Endothelial cell of umbilical vein (primary cell): ENCODE measurements around the gene IPO11. TPM values are rescaled to one million over a fixed set of nuclear protein-coding genes. Genes with fewer than 3 reads are reported as not detected.

Experiments used
- BruUV-seq: library from RNA; stranded (reverse); fragments of 400-500 nt; replicated peaks from 2 replicates; lab custom pipeline; 2021; lab: Mats Ljungman, UMichigan
- CTCF ChIA-PET: fragments of 300-600, 350-600 bp; sonication (Branson Sonifier 250); formaldehyde crosslinking; loops from one replicate; lab custom pipeline; 2021; ENCODE audit warnings: antibody characterized with exemption, inconsistent platforms; lab: Charles Lee
- POLR2A ChIA-PET: fragments of 300-600, 350-600 bp; sonication (Branson Sonifier 250); formaldehyde crosslinking; loops from one replicate; lab custom pipeline; 2021; ENCODE audit warnings: antibody characterized with exemption, inconsistent platforms; lab: Charles Lee
- DNase-seq: peaks from one replicate; pipeline ENCODE4 v3.0.0-alpha.2; 2011; ENCODE audit warnings: low read depth, low spot score
- FAIRE-seq: peaks from 2 replicates; lab custom pipeline; 2011; peaks lifted over from hg19 to GRCh38; lab: Jason Lieb, UNC
- H2AFZ ChIP-seq: 2 replicates; pipeline ENCODE4 v1.6.0; 2012; ENCODE audit warnings: low read depth, low read length, control low read depth, inconsistent platforms
- H3K27ac ChIP-seq: 2 replicates; pipeline ENCODE4 v1.5.1; 2011; ENCODE audit warnings: low read depth, mild to moderate bottlenecking, control low read depth, low read length, moderate library complexity; ENCODE audit not compliant: insufficient read depth
- H3K27me3 ChIP-seq, 2 experiments: 2 replicates each; pipeline versions ENCODE4 v1.6.0 to v1.6.1; 2011; ENCODE audit warnings: low read length in 2 of 2, mixed read lengths in 1 of 2; ENCODE audit not compliant: control insufficient read depth in 2 of 2, insufficient read depth in 2 of 2
- H3K36me3 ChIP-seq, 2 experiments: 2 replicates in 1 of 2; 3 replicates in 1 of 2; pipeline ENCODE4 v1.5.1; 2011; ENCODE audit warnings: low read length in 2 of 2, mild to moderate bottlenecking in 1 of 2, moderate library complexity in 1 of 2; ENCODE audit not compliant: control insufficient read depth in 2 of 2, insufficient read depth in 2 of 2; ENCODE audit errors: extremely low read depth in 1 of 2
- H3K4me1 ChIP-seq: 3 replicates; pipeline ENCODE4 v1.5.1; 2011; ENCODE audit warnings: mild to moderate bottlenecking, low read length; ENCODE audit not compliant: control insufficient read depth, insufficient read depth; ENCODE audit errors: extremely low read depth
- H3K4me2 ChIP-seq: 2 replicates; pipeline ENCODE4 v1.6.1; 2011; ENCODE audit warnings: low read length, control low read depth, mixed read lengths; ENCODE audit not compliant: insufficient read depth
- H3K4me3 ChIP-seq, 3 experiments: fragments of 200-600 bp in 1 of 3; sonication (generic), shearing (Covaris generic) in 1 of 3; replicated peaks in 1 of 3; 2 replicates each; pipeline ENCODE4 v1.5.1; 2011 to 2016; ENCODE audit warnings: control low read depth in 3 of 3, low read length in 3 of 3, mild to moderate bottlenecking in 2 of 3, inconsistent platforms in 1 of 3, low read depth in 1 of 3, moderate library complexity in 1 of 3; ENCODE audit not compliant: insufficient read depth in 1 of 3
- H3K79me2 ChIP-seq: 2 replicates; pipeline ENCODE4 v1.6.0; 2012; ENCODE audit warnings: low read length, inconsistent platforms; ENCODE audit not compliant: control insufficient read depth, insufficient read depth
- H3K9ac ChIP-seq: replicated peaks from 2 replicates; pipeline ENCODE3; 2011; ENCODE audit warnings: low read length, control low read depth; ENCODE audit not compliant: insufficient read depth; ENCODE audit errors: extremely low read depth
- H3K9me1 ChIP-seq: replicated peaks from 3 replicates; pipeline ENCODE4 v1.6.0; 2011; ENCODE audit warnings: mild to moderate bottlenecking, low read length; ENCODE audit not compliant: control insufficient read depth, insufficient read depth; ENCODE audit errors: extremely low read depth
- H3K9me3 ChIP-seq: replicated peaks from 2 replicates; pipeline ENCODE4 v1.5.1; 2012; ENCODE audit warnings: low read length, inconsistent platforms; ENCODE audit not compliant: control insufficient read depth, insufficient read depth
- H4K20me1 ChIP-seq: replicated peaks from 2 replicates; pipeline ENCODE3; 2011; ENCODE audit warnings: mild to moderate bottlenecking, low read length; ENCODE audit not compliant: control insufficient read depth, insufficient read depth; ENCODE audit errors: extremely low read depth
- CTCF ChIP-seq, 2 donors: IDR thresholded peaks; 1 replicate in 1 of 2; 2 replicates in 1 of 2; pipeline ENCODE4 v1.5.1; 2011; ENCODE audit warnings: low read length in 2 of 2, mild to moderate bottlenecking in 2 of 2, moderate library complexity in 2 of 2, control low read depth in 1 of 2, inconsistent platforms in 1 of 2, low read depth in 1 of 2; ENCODE audit not compliant: insufficient read depth in 1 of 2; ENCODE audit errors: extremely low read depth in 1 of 2
- EZH2 ChIP-seq: IDR thresholded peaks from 2 replicates; pipeline ENCODE4 v1.6.1; 2012; ENCODE audit warnings: borderline replicate concordance, low read depth, mild to moderate bottlenecking, moderate library complexity, low read length, inconsistent platforms; ENCODE audit not compliant: severe bottlenecking
- FOS ChIP-seq: IDR thresholded peaks from 2 replicates; pipeline ENCODE4 v1.6.1; 2011; ENCODE audit warnings: mild to moderate bottlenecking, low read length, moderate library complexity, borderline replicate concordance; ENCODE audit not compliant: insufficient read depth
- GATA2 ChIP-seq: IDR thresholded peaks from 2 replicates; pipeline ENCODE4 v1.7.0; 2011; ENCODE audit warnings: low read depth, mild to moderate bottlenecking, moderate library complexity, mixed read lengths, low read length; ENCODE audit not compliant: insufficient read length, insufficient read depth
- JUN ChIP-seq: IDR thresholded peaks from 2 replicates; pipeline ENCODE4 v1.6.1; 2011; ENCODE audit warnings: borderline replicate concordance, low read depth; ENCODE audit not compliant: insufficient read length, insufficient read depth
- MAX ChIP-seq: IDR thresholded peaks from 2 replicates; pipeline ENCODE4 v1.6.1; 2011; ENCODE audit not compliant: insufficient read depth, insufficient read length
- MYC ChIP-seq: IDR thresholded peaks from one replicate; pipeline ENCODE4 v1.6.1; 2011; ENCODE audit warnings: mild to moderate bottlenecking, low read depth, low read length
- POLR2A ChIP-seq: IDR thresholded peaks from 2 replicates; pipeline ENCODE4 v1.6.1; 2012; ENCODE audit warnings: low read depth, mild to moderate bottlenecking, control low read depth, low read length
- POLR2AphosphoS5 ChIP-seq: IDR thresholded peaks from 2 replicates; pipeline ENCODE4 v1.6.1; 2012; ENCODE audit warnings: low read depth, mild to moderate bottlenecking, control low read depth, low read length, moderate library complexity; ENCODE audit not compliant: insufficient read depth
- dilution Hi-C: fragments of 300-500 bp; cut with MboI; formaldehyde crosslinking; loops from one replicate; pipeline ENCODE4 v1.15.0; 2019; ENCODE audit warnings: low sequenced_read_pairs; ENCODE audit not compliant: extremely low pct_ligation_motif_present
- intact Hi-C: fragments of 100-400 bp; cut with micrococcal nuclease; formaldehyde crosslinking; loops from one replicate; pipeline ENCODE4 v1.10.0; 2022
- polyA plus RNA-seq, 4 experiments: library from polyadenylated mRNA; depleted of rRNA in 3 of 4; stranded (reverse) in 3 of 4; unstranded in 1 of 4; fragments of >200 nt; gene quantifications; 2 replicates each; pipeline versions ENCODE4 v1.2.1 to v1.2.3, GENCODE V29; 2011 to 2012; ENCODE audit warnings: missing spikeins in 1 of 4
- total RNA-seq: library from RNA; stranded (reverse); gene quantifications from 2 replicates; pipeline ENCODE4 v1.2.3, GENCODE V29; 2021

The IPO11 gene
- total and polyA plus RNA-seq, 2 donors (not counting 3 experiments of a cell fraction or from before 2014, with no cell fraction given): 38.5 to 80.9 TPM

DNA sequence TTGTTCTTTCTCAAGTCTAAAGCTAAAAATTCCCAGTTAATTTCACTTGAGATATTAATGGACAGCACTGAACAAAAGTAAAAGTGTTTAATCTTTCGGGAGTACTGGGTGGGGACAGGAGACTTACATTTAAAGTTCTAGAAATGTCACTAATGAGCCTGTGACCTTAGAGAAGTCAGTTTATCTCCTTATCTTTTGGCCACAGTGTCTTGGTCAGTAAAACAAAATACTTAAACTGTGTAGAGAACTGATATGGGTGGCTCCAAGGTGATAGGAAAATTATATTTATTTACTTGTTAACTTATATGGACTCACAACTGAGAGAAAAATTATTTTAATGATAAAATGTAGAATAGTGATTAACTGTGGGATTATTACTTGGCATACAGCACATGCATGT is 8.9 kb downstream of the IPO11 start:
- Histone ChIP-seq H3K27ac (no peak overlapping the region), H3K9me3 (no peaks in the 10 kb centered on the region), H3K79me2 (peaks cover 67% of the 10 kb centered on the region), H3K4me3 (no peak overlapping the region), H3K27me3 (no peaks in the 10 kb centered on the region), H2AFZ (no peak overlapping the region), H3K4me1 (no peaks in the 10 kb centered on the region), H3K9me1 (no peaks in the 10 kb centered on the region), H3K4me2 (no peak overlapping the region), H3K9ac (no peak overlapping the region), H3K36me3 (no peaks in the 10 kb centered on the region), H4K20me1 (no peaks in the 10 kb centered on the region)
- TF ChIP-seq POLR2AphosphoS5: no peak
- ChIA-PET POLR2A (no interaction called here), CTCF (interaction anchor here (1.6 kb wide), 1 partner anchor 23 kb away, joined by 3 read pairs; no protein-coding TSS in a partner anchor)
- intact Hi-C loops: no loop called here
- DNase-seq: no peak
- no peak for FAIRE-seq
- no TSS peak for BruUV-seq
- dilution Hi-C loops: no loop called here

DNA sequence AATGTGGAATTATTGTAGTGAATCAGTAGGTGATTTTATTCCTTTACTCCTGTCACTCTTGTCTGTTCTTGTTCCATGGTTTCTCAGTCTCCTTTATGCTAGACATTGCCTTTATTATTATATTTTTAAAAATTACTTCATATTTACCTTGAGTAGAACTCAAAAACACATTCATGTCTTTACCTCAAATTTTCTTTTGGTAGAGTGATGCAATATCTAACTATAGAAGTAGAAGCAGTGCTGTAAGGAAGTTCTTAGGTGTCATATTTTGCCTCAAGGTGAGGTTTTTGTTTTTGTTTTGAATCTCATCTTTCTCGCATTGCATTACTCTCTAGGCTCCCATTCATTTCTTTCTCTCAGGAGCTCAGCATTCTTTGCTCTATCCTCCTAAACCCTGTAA is 12.2 kb downstream of the IPO11 start:
- FAIRE-seq: no peak
- POLR2A ChIA-PET: no interaction called here
- Histone ChIP-seq H3K9ac (no peak overlapping the region), H3K9me3 (no peaks in the 10 kb centered on the region), H3K36me3 (no peaks in the 10 kb centered on the region), H3K27me3 (no peaks in the 10 kb centered on the region), H2AFZ (no peak overlapping the region), H3K4me3 (no peak overlapping the region), H3K79me2 (peaks cover 64% of the 10 kb centered on the region), H3K9me1 (no peaks in the 10 kb centered on the region), H3K4me2 (no peak overlapping the region), H4K20me1 (no peaks in the 10 kb centered on the region), H3K27ac (no peak overlapping the region), H3K4me1 (no peaks in the 10 kb centered on the region)
- no peak for DNase-seq
- intact Hi-C loops: no loop called here
- no TSS peak for BruUV-seq
- CTCF ChIA-PET: interaction anchor here (1.7 kb wide), 1 partner anchor 354 kb away, joined by 5 read pairs; no protein-coding TSS in a partner anchor
- dilution Hi-C loops: no loop called here
- no peak for TF ChIP-seq GATA2
- no peak for TF ChIP-seq EZH2
- TF ChIP-seq FOS: no peak
- no peak for TF ChIP-seq MYC
- no peak for TF ChIP-seq POLR2A
- no peak for TF ChIP-seq POLR2AphosphoS5
- no peak for TF ChIP-seq MAX
- no peak for TF ChIP-seq JUN
- TF ChIP-seq CTCF (IDR thresholded peaks at IDR 0.05; ENCODE audit: extremely low read depth in 1 of 2, insufficient read depth in 1 of 2, low read depth in 1 of 2, low read length in 2 of 2): no peak
